ENCODE data around the gene RIC8B. TPM values are rescaled to one million over a fixed set of nuclear protein-coding genes. Genes with fewer than 3 reads are reported as not detected.

Gene RIC8B
- total RNA-seq, 1 donor from 2014 or later = 33.8 TPM

DNA sequence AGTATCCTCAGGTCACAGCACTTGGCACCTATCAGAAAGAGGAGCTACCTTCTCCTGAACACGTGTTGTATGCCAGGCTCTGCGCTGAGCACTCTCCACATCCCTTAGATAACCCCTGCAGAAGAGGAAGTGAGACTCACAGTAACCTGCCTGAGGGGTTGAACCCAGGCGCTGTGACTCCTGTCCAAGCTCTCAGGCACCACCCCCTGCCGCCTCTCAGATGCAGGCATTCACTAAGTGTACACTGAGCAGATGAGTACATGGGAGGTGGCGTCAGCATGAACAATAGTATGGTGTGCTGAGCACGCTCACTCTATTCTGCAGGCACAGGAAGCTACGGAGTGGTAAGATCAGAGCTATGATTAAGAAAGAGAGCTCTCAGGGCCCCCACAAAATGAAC lies 21.0 kb upstream of the RIC8B start:
- peaks cover 36% of the 10 kb centered on the region for H3K36me3 Mint-ChIP-seq (ENCODE audit: low read depth)
- H3K9me3 Mint-ChIP-seq = no peaks in the 10 kb centered on the region
- H3K4me3 Mint-ChIP-seq = peak overlapping the region; percentile 4
- H3K4me1 Mint-ChIP-seq = peaks cover 50% of the 10 kb centered on the region
- H3K27me3 Mint-ChIP-seq (ENCODE audit: low read depth) = no peaks in the 10 kb centered on the region
- peak overlapping the region; percentile 73 for H3K27ac Mint-ChIP-seq (ENCODE audit: unreplicated experiment)
- TF ChIP-seq, protein P1, sequence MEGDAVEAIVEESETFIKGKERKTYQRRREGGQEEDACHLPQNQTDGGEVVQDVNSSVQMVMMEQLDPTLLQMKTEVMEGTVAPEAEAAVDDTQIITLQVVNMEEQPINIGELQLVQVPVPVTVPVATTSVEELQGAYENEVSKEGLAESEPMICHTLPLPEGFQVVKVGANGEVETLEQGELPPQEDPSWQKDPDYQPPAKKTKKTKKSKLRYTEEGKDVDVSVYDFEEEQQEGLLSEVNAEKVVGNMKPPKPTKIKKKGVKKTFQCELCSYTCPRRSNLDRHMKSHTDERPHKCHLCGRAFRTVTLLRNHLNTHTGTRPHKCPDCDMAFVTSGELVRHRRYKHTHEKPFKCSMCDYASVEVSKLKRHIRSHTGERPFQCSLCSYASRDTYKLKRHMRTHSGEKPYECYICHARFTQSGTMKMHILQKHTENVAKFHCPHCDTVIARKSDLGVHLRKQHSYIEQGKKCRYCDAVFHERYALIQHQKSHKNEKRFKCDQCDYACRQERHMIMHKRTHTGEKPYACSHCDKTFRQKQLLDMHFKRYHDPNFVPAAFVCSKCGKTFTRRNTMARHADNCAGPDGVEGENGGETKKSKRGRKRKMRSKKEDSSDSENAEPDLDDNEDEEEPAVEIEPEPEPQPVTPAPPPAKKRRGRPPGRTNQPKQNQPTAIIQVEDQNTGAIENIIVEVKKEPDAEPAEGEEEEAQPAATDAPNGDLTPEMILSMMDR (conservative IDR thresholded peaks at IDR 0.05) = no peak
- no peak for DNase-seq (ENCODE audit: low read depth, low spot score)

DNA sequence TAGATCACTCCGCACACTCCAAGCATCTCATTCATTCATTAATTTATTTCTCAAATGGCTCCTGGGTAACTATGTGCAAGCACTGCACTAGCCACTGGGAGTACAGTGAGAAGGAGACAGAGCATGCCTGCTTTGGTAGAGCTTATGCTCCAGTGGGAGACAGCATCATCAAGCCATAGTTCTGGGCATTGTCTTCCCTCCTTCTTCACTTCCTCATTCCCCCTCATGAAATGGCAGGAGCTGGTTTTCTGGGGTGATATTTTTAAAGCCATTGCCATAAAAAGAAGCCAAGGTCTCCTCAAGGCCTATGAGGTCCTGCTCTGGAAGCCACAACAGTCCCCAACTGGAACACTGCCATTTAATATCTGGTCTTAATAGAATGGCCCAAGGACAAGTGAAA lies 20.2 kb upstream of the RIC8B start:
- H3K27me3 Mint-ChIP-seq (ENCODE audit: low read depth) = no peaks in the 10 kb centered on the region
- H3K27ac Mint-ChIP-seq (ENCODE audit: unreplicated experiment) = no peak overlapping the region
- TF ChIP-seq, protein P1 (conservative IDR thresholded peaks at IDR 0.05) = no peak
- peaks cover 36% of the 10 kb centered on the region for H3K36me3 Mint-ChIP-seq (ENCODE audit: low read depth)
- H3K4me1 Mint-ChIP-seq = peaks cover 58% of the 10 kb centered on the region
- peak overlapping the region; percentile 38 for H3K4me3 Mint-ChIP-seq
- H3K9me3 Mint-ChIP-seq = no peaks in the 10 kb centered on the region
- DNase-seq (ENCODE audit: low read depth, low spot score) = no peak

- peaks cover 84% of the 10 kb centered on the region for H3K4me1 Mint-ChIP-seq
- peak overlapping the region; percentile 98 for H3K27ac Mint-ChIP-seq (ENCODE audit: unreplicated experiment)
- H3K36me3 Mint-ChIP-seq (ENCODE audit: low read depth) = peaks cover 26% of the 10 kb centered on the region
- H3K4me3 Mint-ChIP-seq = peak overlapping the region; percentile 69
- H3K27me3 Mint-ChIP-seq (ENCODE audit: low read depth) = no peaks in the 10 kb centered on the region
- peaks cover 2% of the 10 kb centered on the region for H3K9me3 Mint-ChIP-seq
- peak; percentile 30 for DNase-seq (ENCODE audit: low read depth, low spot score)
- TF ChIP-seq, protein P1 (conservative IDR thresholded peaks at IDR 0.05) = no peak
Observed at GRCh38 chr12:106757623-106758348, 16.7 kb upstream of the RIC8B start.

DNA sequence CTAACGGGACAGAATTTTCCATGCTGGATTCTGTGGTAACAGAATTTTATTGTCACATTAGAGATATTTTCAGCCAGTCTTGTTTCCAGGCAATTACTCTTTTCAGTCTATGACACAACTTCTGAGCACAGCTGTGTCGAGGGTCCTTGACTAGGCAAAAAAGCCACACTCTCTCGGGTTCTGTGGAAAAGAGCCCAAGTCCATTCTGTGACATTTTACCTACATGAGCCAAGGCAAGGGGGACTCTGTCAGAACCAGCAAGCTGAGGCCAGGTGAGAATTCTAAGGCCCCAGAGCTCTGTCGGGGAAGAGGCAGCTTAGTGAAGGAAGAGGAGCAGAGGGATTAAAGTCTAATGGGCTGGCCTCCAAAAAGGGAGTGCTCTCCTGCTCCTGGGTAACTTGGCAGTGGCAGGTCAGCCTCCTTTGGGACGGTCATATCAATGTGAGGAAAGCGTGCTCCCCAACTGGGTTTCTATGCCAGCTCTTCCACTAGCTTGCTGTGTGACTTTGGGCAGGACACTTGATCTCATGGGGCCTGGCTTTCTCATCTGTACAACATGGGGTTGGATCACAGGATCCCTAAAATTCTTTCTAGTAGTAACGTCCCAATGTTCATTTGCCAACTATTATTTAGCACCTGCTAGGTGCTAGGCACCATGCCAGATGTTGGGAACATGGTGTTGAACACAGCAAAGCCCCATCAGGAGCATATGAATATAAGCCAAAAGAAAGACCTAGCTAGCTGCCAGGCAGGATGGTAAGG lies 16.0 kb upstream of the RIC8B start:
- Mint-ChIP-seq H3K4me1 (peaks cover 80% of the 10 kb centered on the region), H3K4me3 (peak overlapping the region; percentile 69), H3K27ac (ENCODE audit: unreplicated experiment) (peak overlapping the region; percentile 98), H3K27me3 (ENCODE audit: low read depth) (no peaks in the 10 kb centered on the region), H3K9me3 (peaks cover 2% of the 10 kb centered on the region), H3K36me3 (ENCODE audit: low read depth) (peaks cover 18% of the 10 kb centered on the region)
- TF ChIP-seq, protein P1 (conservative IDR thresholded peaks at IDR 0.05) = no peak
- DNase-seq (ENCODE audit: low read depth, low spot score) = no peak

DNA sequence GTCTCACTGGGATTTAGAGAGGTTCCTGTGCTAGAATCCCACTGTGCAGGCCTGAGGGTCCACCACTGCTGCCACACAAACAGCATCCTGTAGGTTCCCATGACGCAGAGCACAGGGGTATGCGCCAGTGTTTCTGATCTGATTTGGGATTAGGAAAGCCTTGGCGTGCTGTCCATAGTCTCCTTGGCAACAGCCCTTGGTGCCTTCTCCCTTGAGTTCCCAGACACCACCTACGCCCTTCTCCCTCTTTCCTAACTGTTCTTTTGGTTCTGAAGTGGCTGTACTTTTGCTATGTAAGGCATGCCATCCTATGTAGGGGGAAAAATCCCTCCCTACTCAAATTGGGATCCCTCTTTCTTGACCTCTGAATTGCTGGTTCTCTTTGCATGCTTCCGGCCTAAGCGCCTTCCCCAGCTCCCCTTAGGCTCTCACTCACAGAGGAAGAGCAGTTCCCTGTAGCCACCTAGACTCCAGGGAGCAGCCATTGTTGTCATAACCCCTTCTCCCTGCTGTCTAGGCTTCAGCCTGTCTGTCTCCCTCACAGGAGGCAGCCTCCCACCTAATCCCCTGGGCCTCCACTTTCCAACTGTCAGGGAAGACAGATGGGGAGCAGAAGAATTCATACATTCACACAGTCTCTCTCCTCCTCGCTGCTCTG lies 14.8 kb upstream of the RIC8B start:
- Mint-ChIP-seq H3K4me1 (peaks cover 76% of the 10 kb centered on the region), H3K36me3 (ENCODE audit: low read depth) (peaks cover 12% of the 10 kb centered on the region), H3K4me3 (peak overlapping the region; percentile 77), H3K27me3 (ENCODE audit: low read depth) (no peaks in the 10 kb centered on the region), H3K27ac (ENCODE audit: unreplicated experiment) (peak overlapping the region; percentile 89), H3K9me3 (peaks cover 2% of the 10 kb centered on the region)
- TF ChIP-seq, protein P1 (conservative IDR thresholded peaks at IDR 0.05) = no peak
- no peak for DNase-seq (ENCODE audit: low read depth, low spot score)

All from neural crest cell (in vitro differentiated cells).